ENCODE measurements around the gene EIF3F.

DNA sequence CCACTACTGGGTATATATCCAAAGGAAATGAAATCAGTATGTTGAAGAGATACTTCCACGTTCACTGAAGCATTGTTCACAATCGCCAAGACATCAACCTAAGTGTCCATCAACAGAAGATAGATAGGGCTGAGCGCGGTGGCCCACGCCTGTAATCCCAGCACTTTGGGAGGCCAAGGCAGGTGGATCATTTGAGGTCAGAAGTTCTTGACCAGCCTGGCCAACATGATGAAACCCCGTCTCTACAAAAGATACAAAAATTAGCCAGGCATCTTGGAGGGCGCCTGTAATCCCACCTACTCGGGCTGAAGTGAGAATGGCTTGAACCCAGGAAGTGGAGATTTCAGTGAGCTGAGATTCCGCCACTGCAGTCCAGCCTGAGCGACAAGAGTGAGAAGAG lies 12.7 kb downstream of the EIF3F start:
- TF ChIP-seq, protein P1, sequence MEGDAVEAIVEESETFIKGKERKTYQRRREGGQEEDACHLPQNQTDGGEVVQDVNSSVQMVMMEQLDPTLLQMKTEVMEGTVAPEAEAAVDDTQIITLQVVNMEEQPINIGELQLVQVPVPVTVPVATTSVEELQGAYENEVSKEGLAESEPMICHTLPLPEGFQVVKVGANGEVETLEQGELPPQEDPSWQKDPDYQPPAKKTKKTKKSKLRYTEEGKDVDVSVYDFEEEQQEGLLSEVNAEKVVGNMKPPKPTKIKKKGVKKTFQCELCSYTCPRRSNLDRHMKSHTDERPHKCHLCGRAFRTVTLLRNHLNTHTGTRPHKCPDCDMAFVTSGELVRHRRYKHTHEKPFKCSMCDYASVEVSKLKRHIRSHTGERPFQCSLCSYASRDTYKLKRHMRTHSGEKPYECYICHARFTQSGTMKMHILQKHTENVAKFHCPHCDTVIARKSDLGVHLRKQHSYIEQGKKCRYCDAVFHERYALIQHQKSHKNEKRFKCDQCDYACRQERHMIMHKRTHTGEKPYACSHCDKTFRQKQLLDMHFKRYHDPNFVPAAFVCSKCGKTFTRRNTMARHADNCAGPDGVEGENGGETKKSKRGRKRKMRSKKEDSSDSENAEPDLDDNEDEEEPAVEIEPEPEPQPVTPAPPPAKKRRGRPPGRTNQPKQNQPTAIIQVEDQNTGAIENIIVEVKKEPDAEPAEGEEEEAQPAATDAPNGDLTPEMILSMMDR (IDR thresholded peaks at IDR 0.05), result no peak
- no peak for TF ChIP-seq POLR2A (IDR thresholded peaks at IDR 0.05)

All from Peyer's patch (tissue), 4 donors.